Caco-2 (cell line): ENCODE results near the gene PNLIPRP3. TPM values are rescaled to one million over a fixed set of nuclear protein-coding genes. Genes with fewer than 3 reads are reported as not detected.

Experiments used
- BruUV-seq: library from RNA; stranded (reverse); fragments of 400-500 nt; replicated peaks from 2 replicates; lab custom pipeline; 2021; lab: Mats Ljungman, UMichigan
- CTCF ChIA-PET: fragments of 300-600 bp; sonication (Branson Sonifier 250); formaldehyde crosslinking; loops from one replicate; lab custom pipeline; 2022; ENCODE audit warnings: antibody characterized with exemption; lab: Charles Lee
- POLR2A ChIA-PET: fragments of 300-600 bp; sonication (Branson Sonifier 250); formaldehyde crosslinking; loops from one replicate; lab custom pipeline; 2022; ENCODE audit warnings: antibody characterized with exemption; lab: Charles Lee
- DNase-seq, 2 experiments: peaks; one replicate each; pipeline versions ENCODE4 v3.0.0 to v3.0.0-alpha.2; 2020 to 2022
- H3K27me3 ChIP-seq: replicated peaks from 2 replicates; pipeline ENCODE4 v1.6.0; 2011; ENCODE audit warnings: low read length; ENCODE audit not compliant: control insufficient read depth, insufficient read depth
- H3K36me3 ChIP-seq: 2 replicates; pipeline ENCODE4 v1.5.1; 2011; ENCODE audit warnings: low read length; ENCODE audit not compliant: control insufficient read depth, insufficient read depth
- H3K4me1 ChIP-seq: fragments of 250-450 bp; sonication (Bioruptor Pico); 2 replicates; pipeline ENCODE4 v1.5.1; 2020; ENCODE audit warnings: mild to moderate bottlenecking
- H3K4me3 ChIP-seq: 2 replicates; pipeline ENCODE4 v1.5.1; 2011; ENCODE audit warnings: low read depth, mild to moderate bottlenecking, control low read depth, low read length
- H3K9me3 ChIP-seq: fragments of 250-450 bp; sonication (Bioruptor Pico); 2 replicates; pipeline ENCODE4 v1.5.1; 2020; ENCODE audit warnings: mild to moderate bottlenecking, moderate library complexity
- H3K27ac Mint-ChIP-seq: one replicate; pipeline ENCODE4 v1.8.0; 2022; ENCODE audit warnings: mixed read lengths; ENCODE audit not compliant: unreplicated experiment
- H3K27me3 Mint-ChIP-seq: one replicate; pipeline ENCODE4 v1.8.0; 2022; ENCODE audit warnings: mixed read lengths; ENCODE audit not compliant: insufficient read depth, unreplicated experiment
- H3K36me3 Mint-ChIP-seq: one replicate; pipeline ENCODE4 v1.8.0; 2022; ENCODE audit warnings: mild to moderate bottlenecking, mixed read lengths; ENCODE audit not compliant: insufficient read depth, unreplicated experiment
- H3K4me1 Mint-ChIP-seq: one replicate; pipeline ENCODE4 v1.8.0; 2022; ENCODE audit warnings: low read depth, mixed read lengths; ENCODE audit not compliant: unreplicated experiment
- H3K4me3 Mint-ChIP-seq: one replicate; pipeline ENCODE4 v1.8.0; 2022; ENCODE audit warnings: mild to moderate bottlenecking, moderate library complexity, mixed read lengths; ENCODE audit not compliant: unreplicated experiment
- H3K9me3 Mint-ChIP-seq: one replicate; pipeline ENCODE4 v1.8.0; 2022; ENCODE audit warnings: mixed read lengths; ENCODE audit not compliant: unreplicated experiment
- intact Hi-C: fragments of 100-400 bp; cut with micrococcal nuclease; formaldehyde crosslinking; loops from one replicate; pipeline ENCODE4 v1.10.0; 2022; ENCODE audit not compliant: unreplicated experiment
- total RNA-seq: library from RNA; stranded (reverse); gene quantifications from 2 replicates; pipeline ENCODE4 v1.2.3, GENCODE V29; 2022
- TF ChIP-seq, protein P1 (sequence below), 2 experiments: fragments of 200-600 bp in 1 of 2; IDR thresholded peaks; 1 replicate in 1 of 2; 2 replicates in 1 of 2; pipeline versions ENCODE4 v1.5.1 to v1.8.0; 2011 to 2022; ENCODE audit warnings: antibody characterized with exemption in 1 of 2, control low read depth in 1 of 2, inconsistent platforms in 1 of 2, low read depth in 1 of 2, low read length in 1 of 2, mild to moderate bottlenecking in 1 of 2, moderate library complexity in 1 of 2; ENCODE audit not compliant: insufficient read depth in 1 of 2, severe bottlenecking in 1 of 2, unreplicated experiment in 1 of 2

Gene PNLIPRP3
- total RNA-seq, 1 experiment from 2014 or later: not detected

DNA sequence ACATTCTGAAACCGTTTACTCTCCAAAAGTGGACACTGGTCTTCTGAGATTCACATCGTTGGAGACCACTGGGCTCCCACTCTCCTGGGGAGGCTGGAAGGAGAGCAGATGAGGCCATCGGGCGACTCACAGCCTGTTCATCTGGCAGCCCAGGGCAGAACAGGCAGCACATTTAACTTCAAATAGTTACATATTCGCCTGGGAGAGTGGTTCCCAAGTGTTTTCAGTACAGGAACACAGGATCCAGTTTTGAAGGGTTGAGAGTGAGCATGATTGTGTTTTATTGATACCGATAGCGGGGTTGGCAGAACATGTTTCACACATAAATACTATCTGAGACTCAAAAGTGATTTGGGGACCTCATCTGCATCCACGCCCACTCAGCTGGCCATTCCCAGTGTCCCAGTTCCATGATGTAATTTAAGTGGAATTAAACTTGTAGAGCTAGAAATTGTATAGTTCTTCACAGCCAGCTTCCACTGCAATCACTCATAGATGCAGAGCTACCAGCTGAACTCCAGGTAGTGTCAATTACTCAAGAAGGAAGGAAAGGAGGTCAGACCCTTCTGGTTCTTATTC, 95.2 kb downstream of the PNLIPRP3 start:
- TF ChIP-seq, protein P1, sequence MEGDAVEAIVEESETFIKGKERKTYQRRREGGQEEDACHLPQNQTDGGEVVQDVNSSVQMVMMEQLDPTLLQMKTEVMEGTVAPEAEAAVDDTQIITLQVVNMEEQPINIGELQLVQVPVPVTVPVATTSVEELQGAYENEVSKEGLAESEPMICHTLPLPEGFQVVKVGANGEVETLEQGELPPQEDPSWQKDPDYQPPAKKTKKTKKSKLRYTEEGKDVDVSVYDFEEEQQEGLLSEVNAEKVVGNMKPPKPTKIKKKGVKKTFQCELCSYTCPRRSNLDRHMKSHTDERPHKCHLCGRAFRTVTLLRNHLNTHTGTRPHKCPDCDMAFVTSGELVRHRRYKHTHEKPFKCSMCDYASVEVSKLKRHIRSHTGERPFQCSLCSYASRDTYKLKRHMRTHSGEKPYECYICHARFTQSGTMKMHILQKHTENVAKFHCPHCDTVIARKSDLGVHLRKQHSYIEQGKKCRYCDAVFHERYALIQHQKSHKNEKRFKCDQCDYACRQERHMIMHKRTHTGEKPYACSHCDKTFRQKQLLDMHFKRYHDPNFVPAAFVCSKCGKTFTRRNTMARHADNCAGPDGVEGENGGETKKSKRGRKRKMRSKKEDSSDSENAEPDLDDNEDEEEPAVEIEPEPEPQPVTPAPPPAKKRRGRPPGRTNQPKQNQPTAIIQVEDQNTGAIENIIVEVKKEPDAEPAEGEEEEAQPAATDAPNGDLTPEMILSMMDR (IDR thresholded peaks at IDR 0.05; ENCODE audit: insufficient read depth in 1 of 2, low read depth in 1 of 2, low read length in 1 of 2, severe bottlenecking in 1 of 2, unreplicated experiment in 1 of 2): no peak
- BruUV-seq: no TSS peak
- ChIA-PET POLR2A (no interaction called here), CTCF (no interaction called here)
- Mint-ChIP-seq H3K9me3 (no peaks in the 10 kb centered on the region), H3K27me3 (peaks cover 14% of the 10 kb centered on the region), H3K27ac (no peak overlapping the region), H3K4me3 (no peak overlapping the region), H3K36me3 (no peaks in the 10 kb centered on the region), H3K4me1 (no peaks in the 10 kb centered on the region)
- Histone ChIP-seq H3K4me3 (no peak overlapping the region), H3K27me3 (no peaks in the 10 kb centered on the region; the same call in 1 of the 2 replicates), H3K36me3 (no peaks in the 10 kb centered on the region), H3K9me3 (no peaks in the 10 kb centered on the region), H3K4me1 (no peaks in the 10 kb centered on the region)
- no peak for DNase-seq
- intact Hi-C loops: no loop called here

DNA sequence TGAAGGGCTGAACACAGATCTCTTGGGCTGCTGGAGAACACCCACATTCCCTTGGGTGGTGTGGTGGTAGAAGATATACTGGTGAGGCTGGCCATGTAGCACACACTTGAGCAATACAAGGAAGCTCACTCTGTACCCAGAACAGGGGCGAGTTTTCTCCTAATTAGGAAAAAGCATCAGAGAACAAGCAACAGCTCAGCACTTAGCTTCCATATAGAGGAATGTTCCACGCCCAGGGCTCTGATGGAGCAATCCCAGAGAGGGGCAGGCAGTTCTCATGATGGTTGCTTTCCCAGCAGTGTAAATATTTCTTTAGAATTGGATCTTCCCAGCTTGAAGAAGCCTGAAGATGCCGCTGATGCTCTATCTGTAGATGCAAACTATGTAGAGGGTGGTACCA, 97.1 kb downstream of the PNLIPRP3 start:
- H3K9me3 ChIP-seq: no peaks in the 10 kb centered on the region
- BruUV-seq: no TSS peak
- H3K36me3 ChIP-seq: no peaks in the 10 kb centered on the region
- Mint-ChIP-seq H3K36me3 (no peaks in the 10 kb centered on the region), H3K4me1 (no peaks in the 10 kb centered on the region), H3K27ac (no peak overlapping the region), H3K27me3 (peaks cover 9% of the 10 kb centered on the region), H3K9me3 (no peaks in the 10 kb centered on the region), H3K4me3 (no peak overlapping the region)
- intact Hi-C loops: no loop called here
- H3K27me3 ChIP-seq: no peaks in the 10 kb centered on the region; the same call in 1 of the 2 replicates
- no peaks in the 10 kb centered on the region for H3K4me1 ChIP-seq
- ChIA-PET CTCF (no interaction called here), POLR2A (interaction anchor here (0.6 kb wide), 1 partner anchor 1053 kb away, joined by 3 read pairs; no protein-coding TSS in a partner anchor)
- no peak overlapping the region for H3K4me3 ChIP-seq
- TF ChIP-seq, protein P1 (IDR thresholded peaks at IDR 0.05; ENCODE audit: insufficient read depth in 1 of 2, low read depth in 1 of 2, low read length in 1 of 2, severe bottlenecking in 1 of 2, unreplicated experiment in 1 of 2): no peak
- DNase-seq: no peak

DNA sequence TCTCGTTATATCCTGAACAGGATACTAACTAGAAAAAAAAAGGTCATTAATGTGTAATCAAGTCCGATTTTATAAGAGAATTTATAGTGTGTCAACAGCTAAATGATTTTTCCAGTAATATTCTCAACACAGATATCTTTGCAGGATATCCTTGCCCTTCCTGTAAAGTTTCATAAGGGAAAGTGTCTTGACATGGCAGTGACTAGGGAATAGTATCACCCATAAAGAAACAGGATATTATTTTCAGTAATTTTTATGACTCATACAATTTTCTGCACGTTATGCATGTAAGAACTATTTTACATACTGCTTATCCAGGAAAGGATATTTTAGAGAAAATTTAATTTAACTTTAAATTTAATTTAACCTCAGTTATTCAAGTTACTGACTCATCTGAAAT, 98.6 kb downstream of the PNLIPRP3 start:
- intact Hi-C loops: no loop called here
- DNase-seq: no peak
- TF ChIP-seq, protein P1 (IDR thresholded peaks at IDR 0.05; ENCODE audit: insufficient read depth in 1 of 2, low read depth in 1 of 2, low read length in 1 of 2, severe bottlenecking in 1 of 2, unreplicated experiment in 1 of 2): no peak
- Histone ChIP-seq H3K36me3 (no peaks in the 10 kb centered on the region), H3K9me3 (no peaks in the 10 kb centered on the region), H3K4me3 (no peak overlapping the region), H3K4me1 (no peaks in the 10 kb centered on the region), H3K27me3 (no peaks in the 10 kb centered on the region; the same call in 1 of the 2 replicates)
- Mint-ChIP-seq H3K36me3 (no peaks in the 10 kb centered on the region), H3K9me3 (peaks cover 11% of the 10 kb centered on the region), H3K27ac (no peak overlapping the region), H3K4me3 (no peak overlapping the region), H3K4me1 (no peaks in the 10 kb centered on the region), H3K27me3 (peaks cover 9% of the 10 kb centered on the region)
- ChIA-PET POLR2A (no interaction called here), CTCF (no interaction called here)
- BruUV-seq: no TSS peak

Other genes starting within 250 kb of the PNLIPRP3 start
- gene GFRA1, start 154.6 kb upstream of the PNLIPRP3 start, total RNA-seq: not detected in 2 replicates
- gene CCDC172, start 103.4 kb upstream of the PNLIPRP3 start, total RNA-seq: not detected in 2 replicates
- not detected in 2 replicates for gene PNLIP, start 118.1 kb downstream of the PNLIPRP3 start, total RNA-seq
- gene PNLIPRP1, start 163.1 kb downstream of the PNLIPRP3 start, total RNA-seq: not detected in 2 replicates
- 0.67 and 1.00 TPM in 2 replicates for gene PNLIPRP2, start 193.1 kb downstream of the PNLIPRP3 start, total RNA-seq